ENCODE results near the gene TCTA. TPM values are rescaled to one million over a fixed set of nuclear protein-coding genes. Genes with fewer than 3 reads are reported as not detected.
"Not testable (repeated sequence)": the region's sequence is repeated elsewhere in the genome, so short reads cannot be mapped to it uniquely, and the experiment has no call there.

Gene TCTA
- total and polyA plus RNA-seq, 2 donors = 12.7 to 24.5 TPM

DNA sequence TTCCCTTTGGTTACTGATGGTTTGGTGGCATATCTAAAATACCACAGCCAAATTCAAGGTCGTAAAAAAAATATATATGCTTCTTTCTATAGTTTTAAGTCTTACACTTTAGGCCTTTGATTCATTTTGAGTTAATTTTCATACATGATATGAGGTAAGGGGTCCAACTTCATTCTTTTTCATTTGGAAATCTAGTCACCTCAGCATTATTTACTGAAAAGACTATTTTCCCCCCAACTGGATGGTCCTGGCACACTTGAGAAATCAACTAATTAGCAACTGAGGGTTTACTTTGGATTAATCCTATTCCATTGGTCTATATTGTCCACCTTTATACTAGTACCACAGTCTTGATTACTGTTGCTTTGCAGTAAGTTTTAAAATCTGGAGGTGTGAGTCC, 26.6 kb upstream of the TCTA start:
- WGBS = 99% methylated on average over 1 of the region's 1 CpG
- no peak overlapping the region for H3K27ac ChIP-seq (ENCODE audit: low read depth in 1 of 2, low read length in 1 of 2)

DNA sequence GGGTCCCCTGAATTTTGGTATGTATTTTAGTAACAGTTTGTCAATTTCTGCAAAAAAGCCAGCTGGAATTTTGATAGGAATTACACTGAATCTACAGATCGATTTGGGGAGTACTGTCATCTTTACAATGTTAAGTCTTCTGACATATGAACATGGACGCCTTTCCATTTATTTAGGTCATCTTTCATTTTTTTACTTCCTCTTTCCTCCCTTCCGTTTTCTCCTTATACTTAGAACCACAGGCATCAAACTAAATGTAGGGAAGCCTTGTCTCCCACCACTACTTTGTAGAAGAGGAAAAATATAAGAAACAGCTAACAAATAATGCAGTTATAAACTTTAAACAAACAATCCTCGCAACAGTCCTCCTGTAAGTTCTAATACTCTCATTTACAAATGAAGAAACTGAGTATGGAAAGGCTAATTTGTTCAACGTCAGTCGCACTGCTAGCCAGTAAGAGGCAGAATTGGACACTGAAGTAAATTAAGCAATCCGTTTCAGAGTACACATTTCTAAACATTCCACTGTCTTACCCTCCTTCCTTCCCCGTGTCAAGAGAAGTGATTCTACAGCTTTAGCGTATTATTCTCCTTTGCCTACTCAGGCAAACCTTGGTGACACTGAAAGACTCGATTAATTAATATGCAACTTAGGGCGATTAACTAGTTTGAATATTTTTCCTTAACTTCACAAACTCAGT, 26.0 kb upstream of the TCTA start:
- no peak for DNase-seq (ENCODE audit: low read depth in 6 of 9, low spot score in 9 of 9)
- Histone ChIP-seq H3K4me1 (ENCODE audit: control insufficient read depth in 2 of 2, insufficient read depth in 2 of 2, low read length in 2 of 2) (peaks cover 3% of the 10 kb centered on the region in 2 donors), H3K9me3 (ENCODE audit: control insufficient read depth in 2 of 2, insufficient read depth in 1 of 2, low read length in 1 of 2) (no peaks in the 10 kb centered on the region), H3K27ac (ENCODE audit: low read depth in 1 of 2, low read length in 1 of 2) (no peak overlapping the region), H3K36me3 (ENCODE audit: control insufficient read depth in 2 of 2, insufficient read depth in 2 of 2, low read length in 1 of 2) (peaks cover 7 to 17% of the 10 kb centered on the region in 2 donors), H3K4me3 (ENCODE audit: low read length in 2 of 2) (no peak overlapping the region), H3K27me3 (ENCODE audit: control insufficient read depth in 2 of 2, insufficient read depth in 1 of 2, low read length in 1 of 2) (no peaks in the 10 kb centered on the region)
- 66% methylated on average over 11 of the region's 11 CpGs for WGBS

More for the DNA sequence above, 26.6 kb upstream of the TCTA start:
- no peak for DNase-seq (ENCODE audit: low read depth in 6 of 9, low spot score in 9 of 9)
- H3K36me3 ChIP-seq (ENCODE audit: control insufficient read depth in 2 of 2, insufficient read depth in 2 of 2, low read length in 1 of 2) = peaks cover 7 to 17% of the 10 kb centered on the region in 2 donors
- H3K4me3 ChIP-seq (ENCODE audit: low read length in 2 of 2) = no peak overlapping the region
- H3K4me1 ChIP-seq (ENCODE audit: control insufficient read depth in 2 of 2, insufficient read depth in 2 of 2, low read length in 2 of 2) = peaks cover 3% of the 10 kb centered on the region in 2 donors
- H3K9me3 ChIP-seq (ENCODE audit: control insufficient read depth in 2 of 2, insufficient read depth in 1 of 2, low read length in 1 of 2) = no peaks in the 10 kb centered on the region
- no peaks in the 10 kb centered on the region for H3K27me3 ChIP-seq (ENCODE audit: control insufficient read depth in 2 of 2, insufficient read depth in 1 of 2, low read length in 1 of 2)

DNA sequence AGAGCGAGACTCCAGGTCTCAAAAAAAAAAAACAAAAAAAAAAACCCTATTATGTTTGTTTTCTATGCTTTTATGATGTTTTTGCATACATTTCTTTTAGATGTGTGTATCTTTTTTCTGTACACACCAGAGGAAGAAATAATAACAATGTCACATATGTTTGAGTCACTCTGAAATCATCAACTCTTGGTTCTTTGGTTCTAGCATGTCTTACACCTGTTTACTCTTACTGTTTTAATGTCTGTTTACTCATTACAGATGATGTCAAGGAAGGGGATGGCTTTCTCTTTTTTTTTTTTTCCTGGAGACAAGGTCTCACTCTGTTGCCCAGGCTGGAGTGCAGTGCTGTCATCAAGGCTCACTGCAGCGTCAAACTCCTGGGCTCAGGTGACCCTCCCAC, 24.5 kb upstream of the TCTA start:
- no peaks in the 10 kb centered on the region for H3K9me3 ChIP-seq (ENCODE audit: control insufficient read depth in 2 of 2, insufficient read depth in 1 of 2, low read length in 1 of 2)
- H3K4me3 ChIP-seq (ENCODE audit: low read length in 2 of 2) = no peak overlapping the region
- H3K4me1 ChIP-seq (ENCODE audit: control insufficient read depth in 2 of 2, insufficient read depth in 2 of 2, low read length in 2 of 2) = peaks cover 3% of the 10 kb centered on the region in 2 donors
- 98% methylated on average over 2 of the region's 2 CpGs for WGBS
- H3K36me3 ChIP-seq (ENCODE audit: control insufficient read depth in 2 of 2, insufficient read depth in 2 of 2, low read length in 1 of 2) = peaks cover 11 to 15% of the 10 kb centered on the region in 2 donors
- no peak for DNase-seq (ENCODE audit: low read depth in 6 of 9, low spot score in 9 of 9)
- H3K27ac ChIP-seq (ENCODE audit: low read depth in 1 of 2, low read length in 1 of 2) = no peak overlapping the region
- no peaks in the 10 kb centered on the region for H3K27me3 ChIP-seq (ENCODE audit: control insufficient read depth in 2 of 2, insufficient read depth in 1 of 2, low read length in 1 of 2)

DNA sequence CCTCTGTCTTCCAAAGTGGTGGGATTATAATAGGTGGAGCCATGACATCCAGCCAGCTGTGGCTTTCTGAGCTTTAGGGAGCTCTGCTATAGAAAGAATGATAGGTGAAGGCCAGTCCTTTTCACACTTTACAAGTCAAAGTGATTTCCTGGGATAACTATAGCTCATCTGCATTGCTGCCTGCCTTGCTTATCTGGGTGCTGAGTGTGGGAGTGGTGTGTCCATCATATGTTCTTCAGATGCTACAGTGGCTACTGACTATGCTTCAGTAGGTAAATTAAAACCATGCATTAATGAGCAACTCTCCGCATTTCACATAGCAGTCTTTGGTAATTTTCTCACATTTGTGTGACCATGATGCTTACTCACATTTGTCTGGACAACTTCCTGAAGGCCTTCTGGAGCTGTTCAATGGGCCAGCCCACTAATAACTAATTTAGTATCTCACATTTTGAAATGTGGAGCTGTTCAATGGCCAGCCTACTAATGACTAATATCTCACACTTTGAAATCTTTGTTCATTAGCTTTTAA, 23.9 kb upstream of the TCTA start:
- no peak overlapping the region for H3K4me3 ChIP-seq (ENCODE audit: low read length in 2 of 2)
- H3K4me1 ChIP-seq (ENCODE audit: control insufficient read depth in 2 of 2, insufficient read depth in 2 of 2, low read length in 2 of 2) = peaks cover 3% of the 10 kb centered on the region in 2 donors
- H3K36me3 ChIP-seq (ENCODE audit: control insufficient read depth in 2 of 2, insufficient read depth in 2 of 2, low read length in 1 of 2) = peaks cover 13 to 16% of the 10 kb centered on the region in 2 donors
- DNase-seq (ENCODE audit: low read depth in 6 of 9, low spot score in 9 of 9) = no peak
- WGBS = 96% methylated on average over 1 of the region's 1 CpG
- no peaks in the 10 kb centered on the region for H3K27me3 ChIP-seq (ENCODE audit: control insufficient read depth in 2 of 2, insufficient read depth in 1 of 2, low read length in 1 of 2)
- H3K27ac ChIP-seq (ENCODE audit: low read depth in 1 of 2, low read length in 1 of 2) = no peak overlapping the region
- no peaks in the 10 kb centered on the region for H3K9me3 ChIP-seq (ENCODE audit: control insufficient read depth in 2 of 2, insufficient read depth in 1 of 2, low read length in 1 of 2)

DNA sequence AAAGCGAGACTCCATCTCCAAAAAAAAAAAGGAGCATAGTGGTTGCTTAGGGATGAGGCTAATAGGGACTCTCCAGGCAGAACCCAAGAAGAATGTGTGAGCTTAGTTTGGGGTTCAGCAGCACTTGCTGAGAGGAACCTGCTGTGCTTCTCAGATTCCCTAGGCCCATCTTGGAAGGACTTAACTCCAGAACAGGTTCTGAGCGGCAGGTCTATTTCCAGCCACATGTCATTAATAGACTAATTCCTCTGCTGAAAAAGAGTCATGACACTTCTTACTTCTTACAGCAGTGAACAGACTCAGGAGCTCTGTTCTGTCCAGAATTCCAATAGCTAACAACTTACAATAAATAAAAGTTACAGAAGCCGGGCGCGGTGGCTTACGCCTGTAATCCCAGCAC, 22.9 kb upstream of the TCTA start:
- H3K27me3 ChIP-seq (ENCODE audit: control insufficient read depth in 2 of 2, insufficient read depth in 1 of 2, low read length in 1 of 2) = no peaks in the 10 kb centered on the region
- no peak overlapping the region for H3K4me3 ChIP-seq (ENCODE audit: low read length in 2 of 2)
- DNase-seq (ENCODE audit: low read depth in 6 of 9, low spot score in 9 of 9) = no peak
- peaks cover 3% of the 10 kb centered on the region in 2 donors for H3K4me1 ChIP-seq (ENCODE audit: control insufficient read depth in 2 of 2, insufficient read depth in 2 of 2, low read length in 2 of 2)
- H3K9me3 ChIP-seq (ENCODE audit: control insufficient read depth in 2 of 2, insufficient read depth in 1 of 2, low read length in 1 of 2) = no peaks in the 10 kb centered on the region
- peaks cover 17 to 18% of the 10 kb centered on the region in 2 donors for H3K36me3 ChIP-seq (ENCODE audit: control insufficient read depth in 2 of 2, insufficient read depth in 2 of 2, low read length in 1 of 2)
- no peak overlapping the region for H3K27ac ChIP-seq (ENCODE audit: low read depth in 1 of 2, low read length in 1 of 2)
- WGBS = 96% methylated on average over 6 of the region's 6 CpGs

DNA sequence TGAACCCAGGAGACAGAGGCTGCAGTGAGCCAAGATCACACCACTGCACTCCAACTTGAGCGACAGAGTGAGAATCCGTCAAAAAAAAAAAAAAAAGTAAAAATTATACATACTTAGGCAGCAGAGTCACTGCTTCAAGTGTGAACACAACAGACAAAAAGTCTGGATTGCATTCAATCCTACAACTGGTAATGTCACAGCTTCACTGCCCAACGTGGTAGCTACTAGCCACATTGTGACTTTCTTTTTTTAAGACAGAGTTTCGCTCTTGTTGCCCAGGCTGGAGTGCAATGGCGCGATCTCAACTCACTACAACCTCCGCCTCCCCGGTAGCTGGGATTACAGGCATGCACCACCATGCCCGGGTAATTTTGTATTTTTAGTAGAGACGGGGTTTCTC, 20.9 kb upstream of the TCTA start:
- peaks cover 32 to 33% of the 10 kb centered on the region in 2 donors for H3K36me3 ChIP-seq (ENCODE audit: control insufficient read depth in 2 of 2, insufficient read depth in 2 of 2, low read length in 1 of 2)
- H3K27me3 ChIP-seq (ENCODE audit: control insufficient read depth in 2 of 2, insufficient read depth in 1 of 2, low read length in 1 of 2); H3K9me3 ChIP-seq (ENCODE audit: control insufficient read depth in 2 of 2, insufficient read depth in 1 of 2, low read length in 1 of 2); H3K27ac ChIP-seq (ENCODE audit: low read depth in 1 of 2, low read length in 1 of 2); DNase-seq (ENCODE audit: low read depth in 6 of 9, low spot score in 9 of 9); H3K4me3 ChIP-seq (ENCODE audit: low read length in 2 of 2); H3K4me1 ChIP-seq (ENCODE audit: control insufficient read depth in 2 of 2, insufficient read depth in 2 of 2, low read length in 2 of 2): not testable (repeated sequence)
- 98% methylated on average over 10 of the region's 10 CpGs for WGBS

DNA sequence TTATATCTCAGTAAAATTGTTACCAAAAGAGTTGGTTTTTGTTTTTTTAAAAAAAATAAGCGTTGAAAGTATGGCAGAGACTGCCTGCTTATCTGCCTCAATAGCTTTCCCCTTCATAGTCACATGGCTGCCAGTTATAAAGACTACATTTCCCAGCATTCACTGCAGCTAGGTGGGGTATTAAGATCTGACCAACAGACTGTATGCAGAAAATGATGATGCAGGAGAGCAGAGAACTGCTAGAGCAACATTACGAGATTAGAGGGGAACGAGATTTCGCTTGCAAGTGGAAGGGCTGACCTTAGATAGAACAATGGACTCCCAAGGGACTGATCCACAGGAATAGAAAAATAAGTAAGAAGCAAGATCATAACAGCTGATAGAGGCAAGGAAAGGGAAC, 14.8 kb upstream of the TCTA start:
- Histone ChIP-seq H3K9me3 (ENCODE audit: control insufficient read depth in 2 of 2, insufficient read depth in 1 of 2, low read length in 1 of 2) (no peaks in the 10 kb centered on the region), H3K4me3 (ENCODE audit: low read length in 2 of 2) (no peak overlapping the region), H3K27me3 (ENCODE audit: control insufficient read depth in 2 of 2, insufficient read depth in 1 of 2, low read length in 1 of 2) (no peaks in the 10 kb centered on the region), H3K4me1 (ENCODE audit: control insufficient read depth in 2 of 2, insufficient read depth in 2 of 2, low read length in 2 of 2) (peaks cover 0 to 5% of the 10 kb centered on the region in 2 donors), H3K36me3 (ENCODE audit: control insufficient read depth in 2 of 2, insufficient read depth in 2 of 2, low read length in 1 of 2) (peaks cover 40 to 47% of the 10 kb centered on the region in 2 donors), H3K27ac (ENCODE audit: low read depth in 1 of 2, low read length in 1 of 2) (no peak overlapping the region)
- DNase-seq (ENCODE audit: low read depth in 6 of 9, low spot score in 9 of 9) = peak in 1 of 9 donors; percentile 24
- WGBS = 93% methylated on average over 4 of the region's 4 CpGs

GRCh38 chr3:49399461-49399860, 12.8 kb upstream of the TCTA start:
- no peaks in the 10 kb centered on the region for H3K27me3 ChIP-seq (ENCODE audit: control insufficient read depth in 2 of 2, insufficient read depth in 1 of 2, low read length in 1 of 2)
- H3K4me1 ChIP-seq (ENCODE audit: control insufficient read depth in 2 of 2, insufficient read depth in 2 of 2, low read length in 2 of 2) = peaks cover 0 to 5% of the 10 kb centered on the region in 2 donors
- no peaks in the 10 kb centered on the region for H3K9me3 ChIP-seq (ENCODE audit: control insufficient read depth in 2 of 2, insufficient read depth in 1 of 2, low read length in 1 of 2)
- H3K27ac ChIP-seq (ENCODE audit: low read depth in 1 of 2, low read length in 1 of 2) = no peak overlapping the region
- no peak overlapping the region for H3K4me3 ChIP-seq (ENCODE audit: low read length in 2 of 2)
- DNase-seq (ENCODE audit: low read depth in 6 of 9, low spot score in 9 of 9) = no peak
- H3K36me3 ChIP-seq (ENCODE audit: control insufficient read depth in 2 of 2, insufficient read depth in 2 of 2, low read length in 1 of 2) = peaks cover 38 to 53% of the 10 kb centered on the region in 2 donors
- WGBS = 98% methylated on average over 3 of the region's 3 CpGs

- DNase-seq (ENCODE audit: low read depth in 6 of 9, low spot score in 9 of 9) = no peak
- 98% methylated on average over 2 of the region's 2 CpGs for WGBS
Measured at GRCh38 chr3:49401766-49402165, 10.5 kb upstream of the TCTA start.

More at GRCh38 chr3:49401766-49402165, 10.5 kb upstream of the TCTA start:
- Histone ChIP-seq H3K27ac (ENCODE audit: low read depth in 1 of 2, low read length in 1 of 2) (no peak overlapping the region), H3K36me3 (ENCODE audit: control insufficient read depth in 2 of 2, insufficient read depth in 2 of 2, low read length in 1 of 2) (peaks cover 27 to 42% of the 10 kb centered on the region in 2 donors), H3K9me3 (ENCODE audit: control insufficient read depth in 2 of 2, insufficient read depth in 1 of 2, low read length in 1 of 2) (no peaks in the 10 kb centered on the region), H3K27me3 (ENCODE audit: control insufficient read depth in 2 of 2, insufficient read depth in 1 of 2, low read length in 1 of 2) (no peaks in the 10 kb centered on the region), H3K4me1 (ENCODE audit: control insufficient read depth in 2 of 2, insufficient read depth in 2 of 2, low read length in 2 of 2) (peaks cover 0 to 5% of the 10 kb centered on the region in 2 donors), H3K4me3 (ENCODE audit: low read length in 2 of 2) (no peak overlapping the region)

Measured in thymus (tissue), 11 donors.